ENCODE results near the gene IBTK. TPM values are rescaled to one million over a fixed set of nuclear protein-coding genes. Genes with fewer than 3 reads are reported as not detected.

The IBTK gene
- total and polyA plus RNA-seq, 4 donors: 14.1 to 66.8 (median 21.0) TPM

DNA sequence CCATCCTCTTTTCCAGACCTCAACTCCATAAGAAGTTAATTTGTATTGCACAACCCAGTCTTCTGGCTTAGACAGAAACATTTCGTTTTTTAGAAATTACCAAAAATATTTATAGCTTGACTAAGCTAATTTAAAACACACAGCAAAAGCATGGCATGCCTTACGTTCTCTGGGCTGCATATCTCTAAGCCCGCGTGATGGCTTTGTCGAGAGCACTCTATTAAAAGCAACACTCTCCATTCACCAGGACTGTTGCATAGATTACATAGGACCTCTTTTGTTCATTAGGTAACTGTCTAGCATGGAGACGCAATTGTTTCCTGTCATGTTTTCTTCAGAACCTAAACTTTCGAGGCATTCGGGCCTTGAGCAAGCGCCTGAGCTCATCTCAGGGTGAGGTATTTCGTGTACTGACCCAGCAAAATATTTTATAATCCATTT is 104.5 kb downstream of the IBTK start:
- WGBS: 94% methylated on average over 10 of the region's 10 CpGs
- no peak overlapping the region for H3K27ac ChIP-seq (ENCODE audit: low read depth in 1 of 2, low read length in 2 of 2)
- TF ChIP-seq, protein P1, sequence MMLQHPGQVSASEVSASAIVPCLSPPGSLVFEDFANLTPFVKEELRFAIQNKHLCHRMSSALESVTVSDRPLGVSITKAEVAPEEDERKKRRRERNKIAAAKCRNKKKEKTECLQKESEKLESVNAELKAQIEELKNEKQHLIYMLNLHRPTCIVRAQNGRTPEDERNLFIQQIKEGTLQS (IDR thresholded peaks at IDR 0.05): no peak
- TF ChIP-seq RAD21 (IDR thresholded peaks at IDR 0.05): no peak
- no peak for TF ChIP-seq RXRA (IDR thresholded peaks at IDR 0.05)
- TF ChIP-seq SP1 (IDR thresholded peaks at IDR 0.05): no peak
- no peak for TF ChIP-seq JUND (IDR thresholded peaks at IDR 0.05)
- no peak for TF ChIP-seq HNF4G (IDR thresholded peaks at IDR 0.05)
- no peak for TF ChIP-seq YY1 (IDR thresholded peaks at IDR 0.05)
- TF ChIP-seq TAF1 (conservative IDR thresholded peaks at IDR 0.05): no peak
- TF ChIP-seq, protein P2, sequence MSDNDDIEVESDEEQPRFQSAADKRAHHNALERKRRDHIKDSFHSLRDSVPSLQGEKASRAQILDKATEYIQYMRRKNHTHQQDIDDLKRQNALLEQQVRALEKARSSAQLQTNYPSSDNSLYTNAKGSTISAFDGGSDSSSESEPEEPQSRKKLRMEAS (IDR thresholded peaks at IDR 0.05): no peak
- TF ChIP-seq, protein P3, sequence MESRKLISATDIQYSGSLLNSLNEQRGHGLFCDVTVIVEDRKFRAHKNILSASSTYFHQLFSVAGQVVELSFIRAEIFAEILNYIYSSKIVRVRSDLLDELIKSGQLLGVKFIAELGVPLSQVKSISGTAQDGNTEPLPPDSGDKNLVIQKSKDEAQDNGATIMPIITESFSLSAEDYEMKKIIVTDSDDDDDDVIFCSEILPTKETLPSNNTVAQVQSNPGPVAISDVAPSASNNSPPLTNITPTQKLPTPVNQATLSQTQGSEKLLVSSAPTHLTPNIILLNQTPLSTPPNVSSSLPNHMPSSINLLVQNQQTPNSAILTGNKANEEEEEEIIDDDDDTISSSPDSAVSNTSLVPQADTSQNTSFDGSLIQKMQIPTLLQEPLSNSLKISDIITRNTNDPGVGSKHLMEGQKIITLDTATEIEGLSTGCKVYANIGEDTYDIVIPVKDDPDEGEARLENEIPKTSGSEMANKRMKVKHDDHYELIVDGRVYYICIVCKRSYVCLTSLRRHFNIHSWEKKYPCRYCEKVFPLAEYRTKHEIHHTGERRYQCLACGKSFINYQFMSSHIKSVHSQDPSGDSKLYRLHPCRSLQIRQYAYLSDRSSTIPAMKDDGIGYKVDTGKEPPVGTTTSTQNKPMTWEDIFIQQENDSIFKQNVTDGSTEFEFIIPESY (IDR thresholded peaks at IDR 0.05): no peak
- no peak for TF ChIP-seq HNF4A (conservative IDR thresholded peaks at IDR 0.05)
- no peak for TF ChIP-seq EGR1 (IDR thresholded peaks at IDR 0.05; ENCODE audit: low read depth in 2 of 2)
- TF ChIP-seq FOXA1 (IDR thresholded peaks at IDR 0.05): no peak
- TF ChIP-seq NR2F2 (IDR thresholded peaks at IDR 0.05): no peak
- TF ChIP-seq, protein P4, sequence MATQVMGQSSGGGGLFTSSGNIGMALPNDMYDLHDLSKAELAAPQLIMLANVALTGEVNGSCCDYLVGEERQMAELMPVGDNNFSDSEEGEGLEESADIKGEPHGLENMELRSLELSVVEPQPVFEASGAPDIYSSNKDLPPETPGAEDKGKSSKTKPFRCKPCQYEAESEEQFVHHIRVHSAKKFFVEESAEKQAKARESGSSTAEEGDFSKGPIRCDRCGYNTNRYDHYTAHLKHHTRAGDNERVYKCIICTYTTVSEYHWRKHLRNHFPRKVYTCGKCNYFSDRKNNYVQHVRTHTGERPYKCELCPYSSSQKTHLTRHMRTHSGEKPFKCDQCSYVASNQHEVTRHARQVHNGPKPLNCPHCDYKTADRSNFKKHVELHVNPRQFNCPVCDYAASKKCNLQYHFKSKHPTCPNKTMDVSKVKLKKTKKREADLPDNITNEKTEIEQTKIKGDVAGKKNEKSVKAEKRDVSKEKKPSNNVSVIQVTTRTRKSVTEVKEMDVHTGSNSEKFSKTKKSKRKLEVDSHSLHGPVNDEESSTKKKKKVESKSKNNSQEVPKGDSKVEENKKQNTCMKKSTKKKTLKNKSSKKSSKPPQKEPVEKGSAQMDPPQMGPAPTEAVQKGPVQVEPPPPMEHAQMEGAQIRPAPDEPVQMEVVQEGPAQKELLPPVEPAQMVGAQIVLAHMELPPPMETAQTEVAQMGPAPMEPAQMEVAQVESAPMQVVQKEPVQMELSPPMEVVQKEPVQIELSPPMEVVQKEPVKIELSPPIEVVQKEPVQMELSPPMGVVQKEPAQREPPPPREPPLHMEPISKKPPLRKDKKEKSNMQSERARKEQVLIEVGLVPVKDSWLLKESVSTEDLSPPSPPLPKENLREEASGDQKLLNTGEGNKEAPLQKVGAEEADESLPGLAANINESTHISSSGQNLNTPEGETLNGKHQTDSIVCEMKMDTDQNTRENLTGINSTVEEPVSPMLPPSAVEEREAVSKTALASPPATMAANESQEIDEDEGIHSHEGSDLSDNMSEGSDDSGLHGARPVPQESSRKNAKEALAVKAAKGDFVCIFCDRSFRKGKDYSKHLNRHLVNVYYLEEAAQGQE (IDR thresholded peaks at IDR 0.05): no peak
- TF ChIP-seq FOXA2 (IDR thresholded peaks at IDR 0.05): no peak
- H3K4me1 ChIP-seq (ENCODE audit: control insufficient read depth in 4 of 4, insufficient read depth in 4 of 4, low read length in 3 of 4): no peaks in the 10 kb centered on the region
- no peaks in the 10 kb centered on the region for H3K27me3 ChIP-seq (ENCODE audit: control insufficient read depth in 4 of 4, insufficient read depth in 4 of 4, low read length in 3 of 4)
- no peak for DNase-seq (ENCODE audit: low spot score)
- H3K9ac ChIP-seq (ENCODE audit: low read depth in 1 of 2, low read length in 2 of 2): no peak overlapping the region
- no peaks in the 10 kb centered on the region for H3K36me3 ChIP-seq (ENCODE audit: control insufficient read depth in 4 of 4, insufficient read depth in 3 of 4, low read depth in 1 of 4, low read length in 3 of 4)
- no peaks in the 10 kb centered on the region for H3K9me3 ChIP-seq (ENCODE audit: control insufficient read depth in 4 of 4, low read length in 3 of 4)
- H3K4me3 ChIP-seq (ENCODE audit: low read depth in 1 of 3, low read length in 3 of 3): no peak overlapping the region

DNA sequence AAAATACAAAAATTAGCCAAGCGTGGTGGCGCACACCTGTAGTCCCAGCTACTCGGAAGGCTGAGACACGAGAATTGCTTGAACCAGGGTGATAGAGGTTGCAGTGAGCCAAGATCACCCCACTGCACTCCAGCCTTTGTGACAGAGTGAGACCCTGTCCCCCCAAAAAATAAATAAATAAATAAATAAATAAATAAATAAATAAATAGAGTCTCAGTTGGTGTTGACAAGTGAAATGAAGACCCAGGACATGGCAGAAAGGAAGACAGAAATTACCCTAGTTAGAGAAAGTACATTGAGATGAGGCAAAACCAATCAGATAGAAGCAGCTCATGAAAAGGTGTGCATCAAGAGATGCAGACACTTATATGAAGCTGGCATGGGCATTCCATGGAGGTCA is 105.0 kb downstream of the IBTK start:
- H3K36me3 ChIP-seq (ENCODE audit: control insufficient read depth in 4 of 4, insufficient read depth in 3 of 4, low read depth in 1 of 4, low read length in 3 of 4): no peaks in the 10 kb centered on the region
- no peak for DNase-seq (ENCODE audit: low spot score)
- H3K9me3 ChIP-seq (ENCODE audit: control insufficient read depth in 4 of 4, low read length in 3 of 4): no peaks in the 10 kb centered on the region
- no peaks in the 10 kb centered on the region for H3K4me1 ChIP-seq (ENCODE audit: control insufficient read depth in 4 of 4, insufficient read depth in 4 of 4, low read length in 3 of 4)
- H3K4me3 ChIP-seq (ENCODE audit: low read depth in 1 of 3, low read length in 3 of 3): no peak overlapping the region
- 87% methylated on average over 4 of the region's 4 CpGs for WGBS
- H3K9ac ChIP-seq (ENCODE audit: low read depth in 1 of 2, low read length in 2 of 2): no peak overlapping the region
- H3K27me3 ChIP-seq (ENCODE audit: control insufficient read depth in 4 of 4, insufficient read depth in 4 of 4, low read length in 3 of 4): no peaks in the 10 kb centered on the region
- H3K27ac ChIP-seq (ENCODE audit: low read depth in 1 of 2, low read length in 2 of 2): no peak overlapping the region
- TF ChIP-seq HNF4G (IDR thresholded peaks at IDR 0.05) (no peak), RAD21 (IDR thresholded peaks at IDR 0.05) (no peak), EGR1 (IDR thresholded peaks at IDR 0.05; ENCODE audit: low read depth in 2 of 2) (no peak), JUND (IDR thresholded peaks at IDR 0.05) (no peak), GABPA (IDR thresholded peaks at IDR 0.05 in 1 of 2, conservative IDR thresholded peaks at IDR 0.05 in 1 of 2) (no peak), TAF1 (conservative IDR thresholded peaks at IDR 0.05) (no peak), SP1 (IDR thresholded peaks at IDR 0.05) (no peak), YY1 (IDR thresholded peaks at IDR 0.05) (no peak), NR2F2 (IDR thresholded peaks at IDR 0.05) (no peak), FOXA2 (IDR thresholded peaks at IDR 0.05) (no peak), FOXA1 (IDR thresholded peaks at IDR 0.05) (no peak), RXRA (IDR thresholded peaks at IDR 0.05) (no peak)
- TF ChIP-seq, protein P5, sequence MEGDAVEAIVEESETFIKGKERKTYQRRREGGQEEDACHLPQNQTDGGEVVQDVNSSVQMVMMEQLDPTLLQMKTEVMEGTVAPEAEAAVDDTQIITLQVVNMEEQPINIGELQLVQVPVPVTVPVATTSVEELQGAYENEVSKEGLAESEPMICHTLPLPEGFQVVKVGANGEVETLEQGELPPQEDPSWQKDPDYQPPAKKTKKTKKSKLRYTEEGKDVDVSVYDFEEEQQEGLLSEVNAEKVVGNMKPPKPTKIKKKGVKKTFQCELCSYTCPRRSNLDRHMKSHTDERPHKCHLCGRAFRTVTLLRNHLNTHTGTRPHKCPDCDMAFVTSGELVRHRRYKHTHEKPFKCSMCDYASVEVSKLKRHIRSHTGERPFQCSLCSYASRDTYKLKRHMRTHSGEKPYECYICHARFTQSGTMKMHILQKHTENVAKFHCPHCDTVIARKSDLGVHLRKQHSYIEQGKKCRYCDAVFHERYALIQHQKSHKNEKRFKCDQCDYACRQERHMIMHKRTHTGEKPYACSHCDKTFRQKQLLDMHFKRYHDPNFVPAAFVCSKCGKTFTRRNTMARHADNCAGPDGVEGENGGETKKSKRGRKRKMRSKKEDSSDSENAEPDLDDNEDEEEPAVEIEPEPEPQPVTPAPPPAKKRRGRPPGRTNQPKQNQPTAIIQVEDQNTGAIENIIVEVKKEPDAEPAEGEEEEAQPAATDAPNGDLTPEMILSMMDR (IDR thresholded peaks at IDR 0.05; ENCODE audit: low read depth, low read length, missing input control): no peak
- TF ChIP-seq, protein P3 (IDR thresholded peaks at IDR 0.05): no peak
- TF ChIP-seq, protein P2 (IDR thresholded peaks at IDR 0.05): no peak

Measured in liver (tissue), 9 donors.